Hepatocyte (in vitro differentiated cells): ENCODE results near the gene CD34. TPM values are rescaled to one million over a fixed set of nuclear protein-coding genes. Genes with fewer than 3 reads are reported as not detected.

Experiments
- DNase-seq: peaks from one replicate; pipeline ENCODE4 v3.0.0-alpha.2; 2016; ENCODE audit warnings: low spot score
- H2AFZ ChIP-seq: fragments of 200-600 bp; sonication (generic); 2 replicates; pipeline ENCODE4 v1.6.0; 2016; ENCODE audit warnings: antibody characterized with exemption, mild to moderate bottlenecking
- H3K27ac ChIP-seq: fragments of 200-600 bp; sonication (generic); 2 replicates; pipeline ENCODE4 v1.5.1; 2016; ENCODE audit warnings: mild to moderate bottlenecking
- H3K27me3 ChIP-seq: fragments of 200-600 bp; sonication (generic); 2 replicates; pipeline ENCODE4 v1.6.1; 2016
- H3K36me3 ChIP-seq: fragments of 200-600 bp; sonication (generic); replicated peaks from 2 replicates; pipeline ENCODE4 v1.5.1; 2016; ENCODE audit warnings: low read depth; ENCODE audit not compliant: insufficient read depth
- H3K4me1 ChIP-seq: fragments of 200-600 bp; sonication (generic); 2 replicates; pipeline ENCODE4 v1.5.1; 2016; ENCODE audit warnings: mild to moderate bottlenecking, moderate library complexity; ENCODE audit not compliant: insufficient read depth
- H3K4me2 ChIP-seq: fragments of 200-600 bp; sonication (generic); 2 replicates; pipeline ENCODE4 v1.6.0; 2016
- H3K4me3 ChIP-seq: fragments of 200-600 bp; sonication (generic); 2 replicates; pipeline ENCODE4 v1.5.1; 2016; ENCODE audit warnings: mild to moderate bottlenecking
- H3K79me2 ChIP-seq: fragments of 200-600 bp; sonication (generic); 2 replicates; pipeline ENCODE4 v1.6.0; 2017; ENCODE audit warnings: mild to moderate bottlenecking
- H3K9me2 ChIP-seq: fragments of 200-600 bp; sonication (generic); replicated peaks from 2 replicates; pipeline ENCODE4 v1.6.0; 2017; ENCODE audit warnings: mild to moderate bottlenecking; ENCODE audit not compliant: insufficient read depth
- H3K9me3 ChIP-seq: fragments of 200-600 bp; sonication (generic); 2 replicates; pipeline ENCODE4 v1.5.1; 2016; ENCODE audit warnings: low read depth, mild to moderate bottlenecking
- H4K20me1 ChIP-seq: fragments of 200-600 bp; sonication (generic); 2 replicates; pipeline ENCODE4 v1.6.0; 2016; ENCODE audit warnings: mild to moderate bottlenecking; ENCODE audit not compliant: insufficient read depth, poor library complexity, severe bottlenecking
- CTCF ChIP-seq: fragments of 200-600 bp; sonication (generic); IDR thresholded peaks from 2 replicates; pipeline ENCODE4 v1.5.1; 2016; ENCODE audit warnings: antibody characterized with exemption, mild to moderate bottlenecking; ENCODE audit not compliant: poor library complexity
- EZH2 ChIP-seq: fragments of 200-600 bp; sonication (generic); IDR thresholded peaks from 2 replicates; pipeline ENCODE4 v1.6.1; 2016; ENCODE audit warnings: antibody characterized with exemption, mild to moderate bottlenecking, borderline replicate concordance
- EZH2phosphoT487 ChIP-seq: fragments of 200-600 bp; sonication (generic); IDR thresholded peaks from one replicate; pipeline ENCODE4 v1.6.1; 2018; ENCODE audit warnings: antibody characterized with exemption, mild to moderate bottlenecking, low read depth, moderate library complexity; ENCODE audit not compliant: unreplicated experiment, severe bottlenecking
- WGBS: methylation state at CpG from one replicate; pipeline ENCODE4 v1.1.6; 2016; ENCODE audit warnings: low lambda C conversion rate; ENCODE audit errors: missing lambda C conversion rate; 5-methylcytosine and 5-hydroxymethylcytosine counted together
- polyA plus RNA-seq: library from polyadenylated mRNA; unstranded; fragments of >200 nt; fragmentation: Nextera tagmentation; extraction: Ambion mirVana; gene quantifications from 2 replicates; pipeline ENCODE4 v1.2.1, GENCODE V29; 2016
- total RNA-seq: library from RNA; depleted of rRNA; stranded (reverse); fragments of >200 nt; gene quantifications from 2 replicates; pipeline ENCODE4 v1.2.3, GENCODE V29; 2014

CD34 gene
- total and polyA plus RNA-seq, 2 experiments from 2014 or later, result 0.90 to 2.4 TPM

- peak; percentile 58 for DNase-seq
- no peak overlapping the region for H3K27ac ChIP-seq
- no peaks in the 10 kb centered on the region for H3K36me3 ChIP-seq
- no peak overlapping the region for H2AFZ ChIP-seq
- 71% methylated on average over 9 of the region's 9 CpGs for WGBS
- TF ChIP-seq EZH2, result no peak
- TF ChIP-seq EZH2phosphoT487, result no peak
- no peak for TF ChIP-seq CTCF
- H3K9me2 ChIP-seq, result no peaks in the 10 kb centered on the region
- H4K20me1 ChIP-seq, result no peaks in the 10 kb centered on the region
- no peaks in the 10 kb centered on the region for H3K27me3 ChIP-seq
- no peaks in the 10 kb centered on the region for H3K9me3 ChIP-seq
- no peaks in the 10 kb centered on the region for H3K79me2 ChIP-seq
- H3K4me2 ChIP-seq, result no peak overlapping the region
- H3K4me1 ChIP-seq, result peaks cover 6% of the 10 kb centered on the region
- H3K4me3 ChIP-seq, result no peak overlapping the region
Measured at GRCh38 chr1:207866471-207867135, 44.3 kb downstream of the CD34 start.

DNA sequence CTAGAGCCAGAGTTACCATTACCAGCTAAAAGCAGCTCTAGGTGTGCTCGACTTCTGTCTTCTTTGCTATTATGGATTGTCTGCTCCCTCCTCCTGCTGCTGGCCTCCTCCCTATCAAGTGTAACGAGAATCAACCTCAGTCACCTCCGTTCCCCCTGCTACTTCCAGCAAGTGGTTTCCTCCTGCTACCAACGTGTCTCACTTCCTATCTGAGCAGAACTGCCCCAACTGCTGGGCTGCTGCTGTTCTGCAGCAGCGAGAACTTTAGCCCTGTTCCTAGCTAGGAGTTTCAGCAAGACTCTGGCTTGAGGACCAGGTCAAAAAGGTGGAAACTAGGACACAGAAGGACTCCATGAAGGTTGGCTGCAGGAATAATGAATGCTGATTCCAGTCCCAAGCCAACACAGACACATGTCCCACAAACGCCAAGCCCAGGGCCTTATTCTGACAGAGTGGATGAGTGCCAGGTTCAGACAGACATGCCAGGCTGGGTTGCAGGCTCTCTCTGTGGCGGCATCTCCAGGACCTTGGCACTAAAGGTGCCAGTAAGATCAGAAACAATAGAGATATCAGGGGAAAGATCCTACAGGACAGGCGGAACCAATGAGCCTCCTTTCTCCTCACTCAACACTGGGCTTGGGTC, 46.9 kb downstream of the CD34 start:
- Histone ChIP-seq H3K9me2 (no peaks in the 10 kb centered on the region), H3K9me3 (no peaks in the 10 kb centered on the region), H3K27ac (no peak overlapping the region), H3K36me3 (no peaks in the 10 kb centered on the region), H3K4me2 (no peak overlapping the region), H3K79me2 (peaks cover 5% of the 10 kb centered on the region), H3K27me3 (no peaks in the 10 kb centered on the region), H3K4me1 (no peaks in the 10 kb centered on the region), H2AFZ (no peak overlapping the region), H4K20me1 (no peaks in the 10 kb centered on the region), H3K4me3 (no peak overlapping the region)
- TF ChIP-seq EZH2 (no peak), EZH2phosphoT487 (no peak), CTCF (no peak)
- 77% methylated on average over 8 of the region's 8 CpGs for WGBS
- DNase-seq, result no peak

DNA sequence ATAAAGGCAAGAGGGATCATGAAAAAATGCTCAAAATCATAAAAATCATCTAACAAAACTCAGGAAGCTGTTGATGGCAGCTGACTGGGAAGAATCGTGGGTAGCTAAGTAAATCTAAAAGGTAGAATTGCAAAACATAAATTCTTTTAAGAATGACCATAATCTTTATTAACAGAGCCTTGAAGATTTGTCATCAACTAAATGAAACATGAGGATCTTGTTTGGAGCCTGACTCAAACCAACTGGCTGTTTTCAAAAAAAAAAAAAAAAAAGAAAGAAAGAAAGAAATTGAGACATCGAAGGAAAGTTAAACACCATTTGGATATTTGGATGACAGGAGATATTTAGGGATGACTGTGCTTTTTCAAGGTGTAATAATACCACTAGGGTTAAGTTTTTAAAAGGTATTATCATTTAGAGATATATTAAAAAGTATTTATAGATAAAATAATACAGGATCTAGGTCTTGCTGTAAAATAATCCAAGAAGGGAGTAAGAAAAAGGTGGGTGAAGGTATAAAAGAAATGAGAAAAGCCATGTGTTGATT, 48.6 kb downstream of the CD34 start:
- H2AFZ ChIP-seq, result no peak overlapping the region
- H3K27me3 ChIP-seq, result no peaks in the 10 kb centered on the region
- H4K20me1 ChIP-seq, result no peaks in the 10 kb centered on the region
- DNase-seq, result no peak
- H3K4me1 ChIP-seq, result no peaks in the 10 kb centered on the region
- H3K27ac ChIP-seq, result no peak overlapping the region
- TF ChIP-seq EZH2, result no peak
- TF ChIP-seq CTCF, result no peak
- no peak for TF ChIP-seq EZH2phosphoT487
- 70% methylated on average over 2 of the region's 2 CpGs for WGBS
- H3K4me3 ChIP-seq, result no peak overlapping the region
- no peak overlapping the region for H3K4me2 ChIP-seq
- H3K9me2 ChIP-seq, result no peaks in the 10 kb centered on the region
- no peaks in the 10 kb centered on the region for H3K9me3 ChIP-seq
- peaks cover 5% of the 10 kb centered on the region for H3K79me2 ChIP-seq
- H3K36me3 ChIP-seq, result no peaks in the 10 kb centered on the region
